CD4-positive, alpha-beta memory T cell (primary cell): ENCODE data around the gene P2RX6. TPM values are rescaled to one million over a fixed set of nuclear protein-coding genes. Genes with fewer than 3 reads are reported as not detected.

Source experiments
- CTCF ChIA-PET: fragments of 350-600 bp; sonication (Branson Sonifier 250); formaldehyde crosslinking; loops from one replicate; lab custom pipeline; 2021; ENCODE audit warnings: inconsistent platforms; ENCODE audit not compliant: partially characterized antibody; lab: Charles Lee
- POLR2A ChIA-PET: fragments of 350-600 bp; sonication (Branson Sonifier 250); formaldehyde crosslinking; loops from one replicate; lab custom pipeline; 2021; ENCODE audit not compliant: partially characterized antibody; lab: Charles Lee
- DNase-seq, 5 donors: peaks; one replicate each; pipeline versions ENCODE4 v3.0.0 to v3.0.0-alpha.2; 2020 to 2022; ENCODE audit warnings: mixed read lengths in 1 of 5
- H3K27ac ChIP-seq: one replicate; pipeline ENCODE4 v1.7.0; 2013; ENCODE audit warnings: low read depth, low read length
- H3K27me3 ChIP-seq: 2 replicates; pipeline ENCODE4 v1.7.0; 2013; ENCODE audit warnings: mild to moderate bottlenecking, low read length, moderate library complexity; ENCODE audit not compliant: insufficient read depth
- H3K36me3 ChIP-seq: 2 replicates; pipeline ENCODE4 v1.7.0; 2013; ENCODE audit warnings: mild to moderate bottlenecking, low read length, moderate library complexity; ENCODE audit not compliant: insufficient read depth
- H3K4me1 ChIP-seq: 2 replicates; pipeline ENCODE4 v1.7.0; 2013; ENCODE audit warnings: mild to moderate bottlenecking, low read length, moderate library complexity; ENCODE audit not compliant: insufficient read depth
- H3K4me3 ChIP-seq, 2 donors: one replicate each; pipeline ENCODE4 v1.7.0; 2013; ENCODE audit warnings: low read length in 2 of 2, mild to moderate bottlenecking in 1 of 2
- H3K9me3 ChIP-seq, 2 donors: one replicate each; pipeline ENCODE4 v1.7.0; 2013; ENCODE audit warnings: low read length in 2 of 2, control low read depth in 1 of 2; ENCODE audit not compliant: control insufficient read depth in 1 of 2
- H3K27ac Mint-ChIP-seq, 7 donors: one replicate each; pipeline ENCODE4 v1.8.0; 2020 to 2021; ENCODE audit warnings: mixed read lengths in 7 of 7, mild to moderate bottlenecking in 6 of 7, inconsistent platforms in 3 of 7, moderate library complexity in 3 of 7
- H3K27me3 Mint-ChIP-seq, 2 donors: one replicate each; pipeline ENCODE4 v1.8.0; 2020 to 2021; ENCODE audit warnings: mixed read lengths in 2 of 2
- H3K36me3 Mint-ChIP-seq, 2 donors: one replicate each; pipeline ENCODE4 v1.8.0; 2020 to 2021; ENCODE audit warnings: mixed read lengths in 2 of 2, inconsistent platforms in 1 of 2, mild to moderate bottlenecking in 1 of 2
- H3K4me1 Mint-ChIP-seq, 4 donors: one replicate each; pipeline ENCODE4 v1.8.0; 2020 to 2021; ENCODE audit warnings: mixed read lengths in 4 of 4, mild to moderate bottlenecking in 1 of 4
- H3K4me3 Mint-ChIP-seq, 8 donors: one replicate each; pipeline ENCODE4 v1.8.0; 2020 to 2021; ENCODE audit warnings: mixed read lengths in 8 of 8, mild to moderate bottlenecking in 7 of 8, moderate library complexity in 6 of 8, inconsistent platforms in 3 of 8
- H3K9me3 Mint-ChIP-seq, 8 donors: one replicate each; pipeline ENCODE4 v1.8.0; 2020 to 2021; ENCODE audit warnings: mixed read lengths in 8 of 8, mild to moderate bottlenecking in 5 of 8, inconsistent platforms in 3 of 8, moderate library complexity in 1 of 8
- intact Hi-C: fragments of 100-400 bp; cut with micrococcal nuclease; formaldehyde crosslinking; loops from one replicate; pipeline ENCODE4 v1.15.1; 2023
- microRNA-seq: library from miRNA; unstranded; fragments of <30 nt; microRNA quantifications from one replicate; pipeline ENCODE4 v1.2.0, GENCODE V29; 2021; ENCODE audit warnings: borderline replicate concordance, borderline number of aligned reads, borderline microRNAs expressed, mixed read lengths
- polyA plus RNA-seq, 2 donors: library from polyadenylated mRNA; unstranded; fragments of 300-500 nt; fragmentation: Illumina TruSeq; gene quantifications; one replicate each; pipeline ENCODE4 v1.2.3, GENCODE V29; 2021
- total RNA-seq, 2 experiments: library from RNA; stranded (reverse); gene quantifications; one replicate each; pipeline ENCODE4 v1.2.3, GENCODE V29; 2021

Gene P2RX6
- total and polyA plus RNA-seq, 4 experiments from 2014 or later: 0.19 to 1.2 (median 1.1) TPM; not detected in 1

- no peaks in the 10 kb centered on the region for H3K36me3 ChIP-seq
- Mint-ChIP-seq H3K4me1 (no peaks in the 10 kb centered on the region), H3K36me3 (no peaks in the 10 kb centered on the region), H3K9me3 (peaks cover 0 to 1% (median 0%) of the 10 kb centered on the region in 8 donors), H3K27me3 (peaks cover 0 to 2% of the 10 kb centered on the region in 2 donors), H3K4me3 (no peak overlapping the region), H3K27ac (no peak overlapping the region)
- intact Hi-C loops: no loop called here
- POLR2A ChIA-PET: no interaction called here
- H3K27me3 ChIP-seq: no peaks in the 10 kb centered on the region
- CTCF ChIA-PET: no interaction called here
- no peaks in the 10 kb centered on the region for H3K9me3 ChIP-seq
- no peak overlapping the region for H3K4me3 ChIP-seq
- H3K4me1 ChIP-seq: no peaks in the 10 kb centered on the region
- H3K27ac ChIP-seq: no peak overlapping the region
- DNase-seq: no peak
These were observed 62.1 kb downstream of the P2RX6 start for GRCh38 chr22:21076912-21077625.

Small RNA genes within 50 kb of the gene (microRNA-seq; reads per million reads assigned to microRNA genes)
- not detected for gene MIR649

Other genes with a start within 250 kb of the P2RX6 start
- gene SERPIND1, start 241.1 kb upstream of the P2RX6 start, total RNA-seq: not detected
- gene SERPIND1, start 241.1 kb upstream of the P2RX6 start, polyA plus RNA-seq: under 1 TPM; 0.07 to 0.29 TPM
- 100 to 1,000 TPM; 142 to 145 TPM for gene PI4KA, start 156.4 kb upstream of the P2RX6 start, total RNA-seq
- 10 to 100 TPM; 31.5 to 78.5 TPM for gene PI4KA, start 156.4 kb upstream of the P2RX6 start, polyA plus RNA-seq
- gene SNAP29, start 156.2 kb upstream of the P2RX6 start, total RNA-seq: 10 to 100 TPM; 24.4 to 26.1 TPM
- gene SNAP29, start 156.2 kb upstream of the P2RX6 start, polyA plus RNA-seq: 10 to 100 TPM; 18.8 to 27.8 TPM
- 10 to 100 TPM; 85.1 to 86.5 TPM for gene CRKL, start 97.8 kb upstream of the P2RX6 start, total RNA-seq
- gene CRKL, start 97.8 kb upstream of the P2RX6 start, polyA plus RNA-seq: 10 to 100 TPM; 39.9 to 51.3 TPM
- 1 to 10 TPM in 1 of 2 experiments, under 1 TPM in 1; 0.55 to 1.0 TPM for gene AIFM3, start 47.9 kb upstream of the P2RX6 start, total RNA-seq
- gene AIFM3, start 47.9 kb upstream of the P2RX6 start, polyA plus RNA-seq: not detected
- gene LZTR1, start 32.9 kb upstream of the P2RX6 start, total RNA-seq: 100 to 1,000 TPM; 112 to 114 TPM
- 10 to 100 TPM in 1 of 2 donors, 1 to 10 TPM in 1; 5.5 to 18.1 TPM for gene LZTR1, start 32.9 kb upstream of the P2RX6 start, polyA plus RNA-seq
- gene THAP7, start 13.0 kb upstream of the P2RX6 start, total RNA-seq: 10 to 100 TPM; 60.4 to 65.0 TPM
- gene THAP7, start 13.0 kb upstream of the P2RX6 start, polyA plus RNA-seq: 10 to 100 TPM; 45.9 to 46.9 TPM
- not detected for gene SLC7A4, start 17.4 kb downstream of the P2RX6 start, total RNA-seq
- under 1 TPM; 0.07 to 0.15 TPM for gene SLC7A4, start 17.4 kb downstream of the P2RX6 start, polyA plus RNA-seq
- not detected for gene LRRC74B, start 30.8 kb downstream of the P2RX6 start, total RNA-seq
- not detected for gene LRRC74B, start 30.8 kb downstream of the P2RX6 start, polyA plus RNA-seq